Amniotic stem cell (primary cell): ENCODE measurements around the gene QRFP.

ENCODE experiments used
- DNase-seq: peaks from one replicate; lab custom pipeline; 2025; lab: John Stamatoyannopoulos, UW

QRFP gene

GRCh38 chr9:130872093-130872492 is 24.5 kb downstream of the QRFP start:
- no peak for DNase-seq

GRCh38 chr9:130871395-130872062 is 25.1 kb downstream of the QRFP start:
- DNase-seq = no peak

- no peak for DNase-seq
Observed at GRCh38 chr9:130870491-130871381, 25.9 kb downstream of the QRFP start.

- DNase-seq = no peak
Observed at GRCh38 chr9:130869250-130869649, 27.4 kb downstream of the QRFP start.

GRCh38 chr9:130868230-130868629 is 28.4 kb downstream of the QRFP start:
- DNase-seq = no peak

- no peak for DNase-seq
Observed at GRCh38 chr9:130867556-130867955, 29.1 kb downstream of the QRFP start.

- DNase-seq = peak; percentile 52
Observed at GRCh38 chr9:130866474-130866965, 30.1 kb downstream of the QRFP start.

- DNase-seq = no peak
Observed at GRCh38 chr9:130865921-130866320, 30.7 kb downstream of the QRFP start.

GRCh38 chr9:130864541-130864940 is 32.1 kb downstream of the QRFP start:
- DNase-seq = no peak

GRCh38 chr9:130862747-130863146 is 33.9 kb downstream of the QRFP start:
- no peak for DNase-seq

- no peak for DNase-seq
Observed at GRCh38 chr9:130862217-130862616, 34.4 kb downstream of the QRFP start.

GRCh38 chr9:130861372-130862180 is 35.0 kb downstream of the QRFP start:
- DNase-seq = no peak

- peak; percentile 95 for DNase-seq
Observed at GRCh38 chr9:130860458-130861316, 35.9 kb downstream of the QRFP start.

GRCh38 chr9:130858739-130859705 is 37.6 kb downstream of the QRFP start:
- DNase-seq = no peak

- peak; percentile 32 for DNase-seq
Observed at GRCh38 chr9:130857864-130858738, 38.5 kb downstream of the QRFP start.

GRCh38 chr9:130856474-130856873 is 40.1 kb downstream of the QRFP start:
- no peak for DNase-seq

GRCh38 chr9:130854835-130855234 is 41.8 kb downstream of the QRFP start:
- DNase-seq = no peak

- DNase-seq = no peak
Observed at GRCh38 chr9:130854092-130854491, 42.5 kb downstream of the QRFP start.

- DNase-seq = no peak
Observed at GRCh38 chr9:130852801-130853200, 43.8 kb downstream of the QRFP start.
